CD4-positive, alpha-beta T cell treated with Interleukin-15 for 4 hours (primary cell): ENCODE data around the gene KRTAP29-1.

Experiments
- DNase-seq: peaks from one replicate; pipeline ENCODE4 v3.0.0-alpha.2; 2020; ENCODE audit warnings: low spot score

KRTAP29-1 gene

GRCh38 chr17:41327411-41328120 is 24.9 kb upstream of the KRTAP29-1 start:
- DNase-seq, result no peak

DNA sequence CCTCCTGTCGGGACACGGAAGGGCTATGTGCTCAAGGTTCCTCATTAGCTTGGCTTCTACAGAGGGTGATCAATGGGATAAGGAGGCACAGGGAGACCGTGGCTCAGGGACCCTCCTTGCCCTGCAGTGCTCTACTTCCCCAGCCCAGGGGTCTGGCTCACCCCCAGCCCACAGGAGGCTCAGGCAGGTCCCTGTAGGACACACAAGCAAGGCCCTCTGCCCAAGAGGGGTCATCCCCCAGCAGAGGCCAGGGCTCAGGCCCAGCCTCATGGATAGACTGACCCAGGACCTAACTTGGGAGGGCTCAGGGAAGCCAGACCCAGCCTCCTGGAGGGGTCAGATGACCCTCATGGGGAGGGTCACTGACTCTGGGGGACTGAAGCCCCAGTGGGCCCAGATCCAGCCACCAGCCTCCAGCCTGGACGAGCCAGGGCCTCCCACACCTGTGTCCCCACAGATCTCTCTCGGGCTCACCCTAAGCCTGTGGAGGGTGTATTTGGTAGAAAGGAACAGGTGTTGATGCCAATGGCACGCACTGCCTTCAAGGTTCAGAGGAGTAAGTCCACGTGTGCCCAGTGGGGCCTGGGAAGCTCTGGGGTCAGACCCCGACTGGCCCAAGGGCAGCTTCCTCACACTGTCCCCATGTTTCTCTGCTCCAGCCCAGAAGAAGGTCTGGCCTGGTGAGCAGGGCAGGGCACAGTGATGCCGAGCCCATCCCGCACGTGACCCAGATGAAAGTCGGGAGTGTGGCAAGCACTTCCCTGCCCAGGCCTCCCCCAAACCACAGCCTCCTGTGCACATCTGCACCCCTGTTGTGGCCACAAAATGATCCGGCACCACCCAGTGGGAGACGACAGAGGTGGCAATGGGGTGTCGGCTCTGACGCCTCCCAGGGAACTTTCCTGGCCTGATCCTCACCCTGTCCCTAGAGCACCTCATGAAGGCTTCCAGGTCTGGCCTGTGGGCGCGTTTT is 23.8 kb upstream of the KRTAP29-1 start:
- peak; percentile 22 for DNase-seq

DNA sequence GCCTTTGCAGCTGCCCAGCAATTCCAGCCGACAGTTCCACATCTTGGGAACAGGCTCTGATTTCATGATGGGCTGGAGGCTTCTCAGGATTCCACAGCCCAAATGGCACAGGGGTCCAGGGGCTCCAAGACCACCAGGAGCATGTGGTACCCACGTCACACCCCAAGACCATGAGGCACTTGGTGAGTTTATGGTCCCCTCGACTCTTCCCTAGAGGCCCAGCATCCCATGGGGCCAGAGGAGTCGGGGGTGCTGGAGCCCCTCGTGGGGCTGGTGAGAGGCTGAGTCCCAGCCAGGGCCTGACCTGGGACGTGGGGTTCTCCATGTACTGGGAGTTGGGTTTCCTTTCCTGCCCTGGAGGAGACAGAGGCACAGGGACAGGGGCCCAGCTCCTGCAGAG is 23.0 kb upstream of the KRTAP29-1 start:
- no peak for DNase-seq

DNA sequence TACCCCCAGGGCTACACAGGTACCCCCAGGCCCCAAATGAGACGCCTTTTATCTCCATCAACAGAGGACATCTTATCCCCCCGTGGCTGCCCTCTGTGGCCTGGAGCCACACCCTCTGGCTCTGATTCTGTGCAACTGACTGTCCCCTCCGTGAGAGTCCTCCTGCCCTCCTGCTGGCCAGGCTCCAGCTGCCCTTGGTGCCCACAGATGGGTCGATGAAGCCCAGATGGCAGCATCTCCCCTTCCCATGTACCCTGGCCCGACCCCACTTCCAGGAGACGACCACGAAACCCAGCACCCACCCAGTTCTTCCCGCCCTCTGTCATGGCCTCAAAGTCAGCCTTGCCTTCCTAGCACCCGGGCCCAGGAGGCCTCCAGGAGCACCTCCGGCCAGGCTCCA is 22.5 kb upstream of the KRTAP29-1 start:
- DNase-seq, result no peak

GRCh38 chr17:41324180-41325075 is 21.8 kb upstream of the KRTAP29-1 start:
- peak; percentile 30 for DNase-seq

GRCh38 chr17:41322903-41323895 is 20.5 kb upstream of the KRTAP29-1 start:
- DNase-seq, result no peak

GRCh38 chr17:41322094-41322902 is 19.6 kb upstream of the KRTAP29-1 start:
- peak; percentile 53 for DNase-seq

DNA sequence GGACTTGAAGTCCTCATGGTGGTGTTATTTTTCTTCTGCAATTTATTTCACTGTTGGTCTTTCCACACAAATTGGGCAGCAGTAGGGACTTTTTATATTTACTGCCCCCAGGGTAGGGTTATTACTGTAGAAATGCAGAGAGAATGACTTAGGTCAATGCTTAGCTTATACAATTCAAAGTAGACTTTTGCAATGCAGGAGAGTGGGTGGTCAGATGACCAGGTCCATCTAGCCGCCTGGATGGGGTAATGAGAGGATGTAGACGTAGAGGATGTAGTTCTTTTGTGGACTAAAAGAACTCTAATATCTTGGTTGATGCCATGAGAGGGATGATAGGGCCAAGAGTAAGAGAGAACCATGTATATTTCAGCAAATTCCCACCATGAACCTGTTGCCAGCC is 15.6 kb upstream of the KRTAP29-1 start:
- no peak for DNase-seq

DNA sequence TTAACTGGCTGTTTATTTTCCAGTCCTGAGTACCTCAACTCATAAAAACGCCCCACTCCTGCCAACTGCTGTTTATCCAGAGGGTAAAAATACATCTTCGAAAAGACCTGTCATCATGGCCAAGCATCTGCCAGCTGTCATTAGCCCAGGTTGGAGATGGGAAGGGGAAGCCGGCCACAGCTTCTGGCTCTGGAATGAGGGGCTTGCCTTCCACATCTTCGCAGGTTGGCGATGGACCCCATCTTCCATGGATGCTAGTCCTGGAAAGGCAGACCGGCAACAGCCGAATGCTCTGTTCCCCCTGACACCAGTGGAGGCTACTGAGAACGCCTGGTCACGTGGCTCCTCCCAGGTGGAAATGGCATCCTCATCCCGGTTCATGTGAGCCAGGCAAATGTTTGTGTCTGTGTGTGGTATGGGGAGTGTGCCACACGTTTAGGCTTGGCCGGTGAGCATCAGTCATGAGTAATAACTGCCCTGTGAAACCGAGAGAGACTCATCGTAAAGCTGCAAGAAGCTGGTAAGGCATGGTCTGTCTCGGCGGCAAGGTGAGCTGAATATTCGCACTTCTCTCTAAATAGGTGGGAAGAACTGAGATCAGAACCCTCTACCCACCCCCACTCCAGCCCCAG is 13.3 kb upstream of the KRTAP29-1 start:
- no peak for DNase-seq

DNA sequence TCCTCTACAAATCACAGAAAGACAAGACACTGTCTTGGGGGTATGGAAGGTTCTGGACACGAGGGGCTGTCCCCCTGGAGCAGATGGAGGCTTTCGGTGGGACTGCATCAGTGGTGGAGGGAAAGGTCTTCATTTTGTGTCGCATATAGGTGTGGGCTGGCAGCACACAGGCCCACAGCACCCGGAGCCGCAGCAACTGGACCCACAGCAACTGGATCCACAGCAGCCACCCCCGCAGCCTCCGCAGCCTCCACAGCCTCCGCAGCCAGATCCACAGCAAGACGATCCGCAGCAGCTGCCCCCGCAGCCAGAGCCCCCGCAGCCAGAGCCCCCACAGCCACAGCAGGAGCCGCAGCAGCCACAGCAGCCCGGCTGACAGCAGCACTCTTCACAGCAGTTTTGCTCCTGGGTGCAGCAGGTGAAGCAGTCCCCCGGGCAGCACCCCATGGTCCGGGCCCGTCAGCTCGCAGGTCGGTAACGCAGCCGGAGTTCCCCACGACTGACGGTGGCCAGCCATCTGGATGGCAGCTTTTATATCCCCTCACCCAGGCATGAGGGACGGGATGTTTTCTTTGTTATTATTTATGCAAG is 12.6 kb upstream of the KRTAP29-1 start, which contains the start of gene KRTAP17-1:
KRTAP17-1 (minus strand) TSS at position 507 of the 591 bp plus-strand sequence; CDS start at position 447, 60 bp downstream.
- no peak for DNase-seq

DNA sequence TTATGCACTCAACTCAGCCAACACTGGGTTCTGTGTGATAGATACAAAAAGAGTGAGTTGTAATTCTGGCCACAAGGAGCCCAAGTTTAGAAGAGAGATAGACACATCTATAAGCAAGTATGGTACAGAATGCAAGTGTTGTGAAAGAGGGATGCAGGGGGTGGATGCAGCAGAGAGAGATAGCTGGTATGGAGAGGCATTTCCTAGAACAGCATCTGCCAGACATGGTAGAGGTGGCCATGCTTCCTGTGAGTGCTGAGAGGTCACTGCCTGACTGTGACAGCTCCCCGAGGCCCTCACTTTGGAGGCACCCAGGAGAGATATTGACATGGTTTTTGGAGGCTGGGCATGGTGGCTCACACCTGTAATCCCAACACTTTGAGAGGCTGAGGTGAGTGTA is 8.5 kb upstream of the KRTAP29-1 start:
- no peak for DNase-seq

- peak; percentile 71 for DNase-seq
Observed at GRCh38 chr17:41308918-41309359, 6.3 kb upstream of the KRTAP29-1 start, which contains the start of gene KRTAP16-1. KRTAP16-1 (minus strand) TSS chr17:41309309; CDS start chr17:41309253, 56 bp downstream.

GRCh38 chr17:41308251-41308917 is 5.7 kb upstream of the KRTAP29-1 start:
- DNase-seq, result peak; percentile 88

GRCh38 chr17:41307647-41308046 is 5.0 kb upstream of the KRTAP29-1 start:
- no peak for DNase-seq

- DNase-seq, result no peak
Observed at GRCh38 chr17:41304091-41304490, 1.4 kb upstream of the KRTAP29-1 start.

- no peak for DNase-seq
Observed at GRCh38 chr17:41302981-41303380, 330 bp upstream of the KRTAP29-1 start.

DNA sequence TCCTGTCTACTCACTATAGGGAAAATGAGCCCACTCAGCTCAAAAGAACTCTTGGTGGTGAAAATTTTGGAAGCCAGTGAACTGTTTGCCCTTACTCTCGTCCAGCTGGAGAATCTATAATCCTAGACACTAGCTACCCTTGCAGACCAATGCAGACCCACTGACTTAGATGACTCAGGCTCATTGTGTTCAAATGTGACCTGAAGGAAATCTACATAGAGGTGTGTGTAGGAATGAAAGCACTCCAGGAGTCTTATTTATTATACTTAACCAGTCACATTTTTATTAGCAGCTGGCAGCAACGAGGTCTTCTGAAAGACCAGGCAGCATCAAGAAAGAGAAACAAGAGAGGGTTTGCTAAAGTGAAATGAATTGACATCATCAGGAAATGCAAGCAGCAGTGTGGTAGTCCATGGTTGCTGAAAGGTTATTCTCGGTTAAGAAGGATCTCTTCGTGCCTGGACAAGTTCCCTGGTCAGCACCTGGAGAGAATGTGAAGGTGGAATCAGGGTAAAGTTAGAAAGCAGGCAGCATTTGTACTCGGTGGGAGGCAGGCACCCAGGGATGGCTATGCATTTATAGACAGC is 1.4 kb downstream of the KRTAP29-1 start:
- DNase-seq, result no peak
